GM03348 (cell line): ENCODE measurements around the gene C21orf91.
"Not testable (repeated sequence)": the region's sequence is repeated elsewhere in the genome, so short reads cannot be mapped to it uniquely, and the experiment has no call there.

ENCODE experiments used
- DNase-seq: peaks from one replicate; pipeline ENCODE4 v3.0.0; 2012; ENCODE audit warnings: low spot score

C21orf91 gene

DNA sequence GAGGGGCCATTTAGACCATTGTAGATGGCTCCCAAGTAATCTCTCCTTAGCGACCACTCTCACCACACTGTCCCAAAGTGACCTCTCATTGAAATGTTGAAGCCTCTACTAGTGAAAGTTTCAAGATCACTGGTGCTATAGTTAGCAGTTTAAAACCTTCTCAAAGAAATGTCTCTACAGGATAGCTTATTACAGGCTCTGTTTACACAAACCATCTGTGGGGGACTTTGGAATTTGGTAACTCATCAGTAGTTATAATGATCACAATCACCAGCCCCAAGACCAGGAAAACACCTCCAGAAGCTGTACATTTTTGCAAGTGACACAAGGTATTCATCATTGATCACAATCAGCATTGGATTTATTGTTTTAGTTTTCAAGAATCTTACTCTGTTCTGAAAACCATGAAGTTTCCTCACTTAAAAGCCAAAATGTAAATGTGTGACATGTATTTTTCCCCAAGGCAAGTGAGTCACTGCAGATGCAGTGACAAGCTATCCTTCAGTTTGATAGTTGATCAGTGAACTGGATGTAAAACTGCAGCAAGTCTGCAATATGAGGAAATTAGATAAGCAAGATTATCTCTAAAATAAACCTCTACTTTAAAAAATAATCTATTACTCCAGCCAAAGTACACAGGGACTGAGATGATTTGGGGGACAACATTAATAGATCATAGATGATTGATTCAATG lies 41.9 kb downstream of the C21orf91 start:
- DNase-seq = no peak

DNA sequence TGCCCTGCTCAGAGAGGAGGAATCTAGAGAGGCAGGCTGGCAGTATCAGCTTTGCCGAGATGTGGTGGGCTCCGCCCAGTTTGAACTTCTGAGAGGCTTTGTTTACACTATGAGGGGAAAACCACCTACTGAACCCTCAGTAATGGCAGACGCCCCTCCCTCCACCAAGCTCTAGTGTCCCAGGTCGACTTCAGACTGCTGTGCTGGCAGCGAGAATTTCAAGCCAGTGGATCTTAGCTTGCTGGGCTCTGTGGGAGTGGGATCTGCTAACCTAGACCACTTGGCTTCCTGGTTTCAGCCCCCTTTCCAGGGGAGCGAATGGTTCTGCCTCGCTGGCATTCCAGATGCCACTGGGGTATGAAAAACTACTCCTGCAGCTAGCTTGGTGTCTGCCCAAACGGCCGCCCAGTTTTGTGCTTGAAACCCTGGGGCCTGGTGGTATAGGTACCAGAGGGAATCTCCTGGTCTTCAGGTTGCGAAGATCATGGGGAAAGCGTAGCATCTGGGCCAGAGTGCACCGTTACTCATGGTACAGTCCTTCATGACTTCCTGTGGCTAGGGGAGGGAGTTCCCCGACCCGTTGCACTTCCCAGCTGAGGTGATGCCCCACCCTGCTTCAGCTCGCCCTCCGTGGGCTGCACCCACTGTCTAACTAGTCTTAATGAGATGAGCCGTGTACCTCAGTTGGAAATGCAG lies 43.6 kb downstream of the C21orf91 start:
- DNase-seq = no peak

DNA sequence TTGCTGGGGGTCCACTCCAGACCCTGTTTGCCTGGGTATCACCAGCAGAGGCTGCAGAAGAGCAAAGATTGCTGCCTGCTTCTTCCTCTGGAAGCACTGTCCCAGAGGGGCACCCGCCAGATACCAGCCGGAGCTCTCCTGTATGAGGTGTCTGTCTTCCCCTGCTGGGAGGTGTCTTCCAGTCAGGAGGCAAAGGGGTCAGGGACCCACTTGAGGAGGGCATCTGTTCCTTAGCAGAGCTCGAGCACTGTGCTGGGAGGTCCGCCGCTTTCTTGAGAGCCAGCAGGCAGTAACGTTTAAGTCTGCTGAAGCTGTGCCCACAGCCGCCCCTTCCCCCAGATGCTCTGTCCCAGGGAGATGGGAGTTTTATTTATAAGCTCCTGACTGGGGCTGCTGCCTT lies 44.1 kb downstream of the C21orf91 start:
- DNase-seq = not testable (repeated sequence)

DNA sequence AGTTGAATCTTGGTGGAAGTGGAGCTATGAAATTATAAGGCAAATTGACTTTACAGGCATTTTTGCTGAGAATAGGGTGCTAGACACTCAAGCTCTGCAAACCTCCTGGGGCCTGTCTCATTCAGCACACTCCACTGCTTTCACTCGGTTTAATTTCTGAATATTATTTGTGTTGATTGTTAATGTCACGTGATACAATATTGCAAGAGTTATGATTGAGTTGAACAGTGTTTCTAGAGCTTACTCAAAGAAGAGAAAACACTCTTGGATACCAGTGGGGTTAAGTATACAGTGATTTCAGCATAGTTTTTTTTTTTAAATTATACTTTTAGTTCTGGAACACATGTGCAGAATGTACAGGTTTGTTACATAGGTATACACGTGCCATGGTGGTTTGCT lies 49.7 kb downstream of the C21orf91 start:
- no peak for DNase-seq

DNA sequence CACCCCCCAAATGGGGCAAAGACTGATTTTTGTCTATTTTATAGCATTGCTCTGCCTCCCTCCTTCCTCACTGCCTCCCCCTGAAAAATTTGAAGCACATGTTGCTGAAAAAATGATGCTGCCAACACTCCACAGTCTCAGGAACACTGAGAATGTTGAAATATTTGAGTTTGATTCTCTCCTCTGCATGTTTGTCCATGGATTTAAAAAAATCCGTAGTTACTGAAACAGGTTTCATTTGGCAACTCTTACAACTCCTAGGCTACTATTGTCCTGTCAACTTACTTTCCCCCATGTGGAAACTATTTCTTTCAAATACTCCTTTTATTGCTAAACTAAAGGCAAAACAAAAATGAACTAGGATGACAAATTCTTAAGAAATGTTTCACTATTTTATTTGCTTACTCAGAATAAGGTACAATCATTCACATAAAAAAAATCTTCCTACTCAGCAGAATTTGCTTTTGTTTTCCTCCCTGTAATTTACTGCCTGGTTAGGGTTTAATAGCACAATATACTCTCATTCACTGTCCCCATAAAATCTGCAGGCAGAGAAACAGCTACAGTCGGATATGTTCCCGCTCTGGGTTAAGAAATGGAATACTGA lies 50.2 kb downstream of the C21orf91 start:
- no peak for DNase-seq

DNA sequence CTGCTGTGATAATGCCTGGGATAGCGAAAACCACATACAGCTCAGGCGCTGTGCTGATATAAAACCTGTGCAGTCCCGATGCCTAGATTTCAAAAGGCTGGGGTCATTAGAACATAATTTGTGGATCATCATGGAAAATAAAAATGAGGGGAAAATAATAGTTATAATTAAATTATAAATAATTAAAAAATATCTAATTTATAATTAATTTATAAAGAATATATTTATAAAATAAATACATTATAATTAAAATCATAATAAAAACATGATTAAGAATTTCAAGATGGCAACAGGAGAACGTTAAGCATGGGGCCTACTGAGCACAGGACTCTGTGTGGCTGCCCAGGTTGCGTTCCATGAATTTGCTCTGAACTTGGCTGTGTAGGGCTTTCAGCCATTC lies 53.9 kb downstream of the C21orf91 start:
- DNase-seq = no peak

DNA sequence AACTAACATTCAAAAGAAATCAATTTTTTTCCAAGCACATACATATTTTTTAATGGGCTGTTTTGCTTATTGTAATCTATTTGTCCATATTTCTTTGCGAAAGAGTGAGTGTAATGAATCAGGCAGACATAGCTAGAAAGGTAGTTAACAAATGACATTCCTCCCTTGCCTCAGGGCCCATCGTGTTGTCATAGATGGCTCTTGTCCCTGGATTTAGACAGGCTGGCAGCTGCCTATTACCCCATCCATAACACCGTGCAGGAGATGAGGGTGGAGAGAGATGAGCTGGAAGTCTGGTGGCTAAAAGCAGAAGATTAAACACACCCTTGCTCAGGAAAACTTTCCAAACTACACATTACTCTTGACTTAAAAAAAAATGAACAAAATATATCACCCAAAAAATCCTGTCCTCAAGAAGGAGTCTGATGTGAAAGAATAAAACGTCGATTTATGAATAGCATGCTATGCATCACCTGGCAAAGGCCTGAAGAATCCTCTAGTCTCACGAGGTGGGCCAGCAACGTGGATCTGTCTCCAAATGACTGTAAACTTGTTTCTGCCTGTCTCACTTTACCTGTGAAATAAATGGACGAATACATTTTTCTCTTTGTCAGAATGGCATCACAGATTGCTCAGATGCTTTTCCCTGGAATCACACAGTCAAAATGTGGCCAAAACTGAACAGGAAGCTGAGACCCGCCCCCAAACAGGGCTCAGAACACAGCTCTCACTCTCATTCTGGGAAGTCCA lies 55.7 kb downstream of the C21orf91 start:
- DNase-seq = no peak

DNA sequence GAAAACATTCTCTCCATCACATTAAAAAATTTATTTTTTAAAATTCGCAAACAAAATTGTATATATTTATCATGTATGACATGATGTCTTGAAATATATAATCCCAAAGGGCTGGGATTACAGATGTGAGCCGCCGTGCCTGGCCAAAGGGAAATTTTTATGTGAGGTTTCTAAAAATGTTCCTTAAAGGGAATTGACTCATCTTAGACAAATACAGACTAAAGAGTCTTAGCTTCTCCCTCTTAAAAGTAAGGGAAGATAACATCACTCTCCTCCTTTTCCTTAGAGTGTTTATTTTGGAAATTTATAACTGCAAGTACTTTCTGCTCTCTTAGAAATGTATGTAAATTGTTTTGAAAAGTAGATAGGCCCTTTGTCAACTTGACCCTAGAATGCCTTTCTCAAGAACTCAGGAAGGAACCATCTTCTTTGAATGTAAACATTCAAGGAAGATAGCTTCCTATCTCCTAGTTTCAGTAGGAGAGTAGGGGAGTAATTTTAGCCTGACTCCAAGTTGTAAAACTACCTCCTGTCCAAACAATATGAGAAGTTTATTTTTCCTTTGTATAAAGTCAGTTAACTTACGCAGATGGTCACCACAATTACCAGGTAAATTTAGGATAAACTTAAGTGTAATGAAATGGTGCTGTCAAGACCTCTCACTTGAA lies 59.5 kb downstream of the C21orf91 start:
- DNase-seq = no peak

DNA sequence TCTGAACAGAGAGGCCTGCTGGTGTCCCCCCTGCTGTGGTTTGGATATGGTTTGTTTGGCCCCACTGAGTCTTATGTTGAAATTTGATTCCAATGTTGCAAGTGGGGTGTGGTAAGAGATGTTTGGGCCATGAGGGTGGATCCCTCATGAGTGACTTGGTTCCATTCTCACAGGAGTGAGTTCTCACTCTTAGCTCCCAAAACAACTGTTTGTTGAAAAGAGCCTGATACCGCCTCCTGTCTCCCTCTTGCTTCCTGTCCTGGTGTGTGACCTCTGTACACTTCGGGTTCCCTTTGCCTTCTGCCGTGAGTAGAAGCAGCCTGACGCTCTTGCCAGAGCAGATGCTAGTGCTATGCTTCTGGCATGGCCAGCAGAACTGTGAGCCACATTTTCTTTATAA lies 60.5 kb downstream of the C21orf91 start:
- no peak for DNase-seq

DNA sequence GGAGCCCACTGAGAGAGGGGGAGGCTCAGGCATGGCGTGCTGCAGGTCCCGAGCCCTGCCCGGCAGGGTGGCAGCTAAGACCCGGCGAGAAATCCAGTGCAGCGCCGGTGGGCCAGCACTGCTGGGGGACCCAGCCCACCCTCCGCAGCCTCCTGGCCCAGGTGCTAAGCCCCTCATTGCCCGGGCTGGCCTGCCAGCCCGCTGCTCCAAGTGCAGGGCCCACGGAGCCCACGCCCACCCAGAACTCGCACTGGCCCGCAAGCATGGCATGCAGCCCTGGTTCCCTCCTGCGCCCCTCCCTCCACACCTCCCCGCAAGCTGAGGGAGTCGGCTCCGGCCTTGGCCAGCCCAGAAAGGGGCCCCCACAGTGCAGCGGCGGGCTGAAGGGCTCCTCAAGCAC lies 61.5 kb downstream of the C21orf91 start:
- DNase-seq = no peak

DNA sequence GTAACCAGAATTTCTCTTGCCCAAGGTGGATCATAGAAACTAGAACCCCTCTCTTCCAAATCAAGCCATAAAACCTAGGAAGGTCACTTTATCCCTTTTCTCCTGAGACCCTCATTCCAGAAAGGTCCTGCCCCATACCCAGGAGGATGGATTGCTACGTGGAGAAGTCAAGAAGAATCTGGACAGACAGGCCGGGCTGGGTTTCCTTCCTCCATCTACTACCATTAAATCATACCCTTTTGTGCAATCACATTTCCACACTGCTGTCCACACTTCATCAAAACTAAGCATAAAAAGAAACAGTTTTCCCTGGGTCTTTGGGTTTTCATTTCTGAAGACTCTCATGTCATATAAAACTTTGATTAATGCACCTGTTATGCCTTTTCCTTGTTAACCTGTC lies 65.4 kb downstream of the C21orf91 start:
- DNase-seq = no peak

DNA sequence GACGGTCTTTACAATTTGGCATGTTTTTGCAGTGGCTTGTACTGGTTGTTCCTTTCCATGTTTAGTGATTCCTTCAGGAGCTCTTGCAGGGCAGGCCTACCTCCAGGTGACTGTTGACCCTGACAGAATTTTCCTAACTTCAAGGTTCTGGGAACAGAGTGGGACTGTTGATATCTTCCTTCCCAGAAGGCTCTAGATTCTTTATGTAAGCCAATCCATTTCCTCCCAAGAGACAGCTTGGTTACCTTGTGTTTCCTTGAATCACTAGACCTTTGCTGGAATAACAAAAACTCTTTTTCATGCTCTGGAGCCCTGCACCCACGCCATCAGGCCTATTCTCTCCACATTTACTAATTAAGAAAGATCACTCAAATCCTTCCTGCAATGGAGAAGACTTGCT lies 67.0 kb downstream of the C21orf91 start:
- no peak for DNase-seq

DNA sequence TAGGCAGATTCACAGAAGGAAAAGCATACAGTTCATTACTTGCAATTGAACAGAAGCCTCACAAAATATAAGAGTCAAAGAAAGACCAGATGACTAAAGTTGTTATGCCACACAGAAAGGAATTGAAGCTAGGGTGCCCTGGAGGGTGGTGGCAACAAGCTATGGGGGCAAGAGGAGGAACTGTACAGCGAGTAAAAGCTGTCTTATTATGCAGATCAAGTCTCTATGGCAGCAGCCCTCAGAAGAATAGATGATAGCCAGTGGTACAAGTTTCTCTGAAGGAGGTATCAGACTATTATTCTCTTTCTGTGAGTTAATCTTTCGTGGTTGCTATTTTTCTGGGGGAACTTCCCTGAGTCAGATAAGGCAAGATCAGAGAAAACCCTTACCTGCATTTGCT lies 72.2 kb downstream of the C21orf91 start:
- no peak for DNase-seq

DNA sequence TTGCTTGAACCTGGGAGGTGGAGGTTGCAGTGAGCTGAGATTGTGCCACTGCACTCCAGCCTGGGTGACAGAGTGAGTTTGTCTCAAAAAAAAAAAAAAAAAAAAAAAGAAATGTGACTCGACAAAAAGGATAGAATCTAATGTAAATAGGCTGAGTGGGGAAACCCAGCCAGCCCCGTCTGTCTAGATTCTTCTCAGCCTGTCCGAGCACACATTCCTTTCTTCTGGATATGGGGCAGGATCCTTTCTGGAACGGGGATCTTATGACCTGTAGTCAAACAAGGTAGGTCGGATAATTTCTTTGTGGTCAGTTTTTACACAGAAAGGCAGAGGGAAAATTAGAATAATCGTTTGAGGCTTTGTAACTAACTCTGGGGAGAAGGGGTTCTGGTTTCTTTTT lies 74.1 kb downstream of the C21orf91 start:
- no peak for DNase-seq

DNA sequence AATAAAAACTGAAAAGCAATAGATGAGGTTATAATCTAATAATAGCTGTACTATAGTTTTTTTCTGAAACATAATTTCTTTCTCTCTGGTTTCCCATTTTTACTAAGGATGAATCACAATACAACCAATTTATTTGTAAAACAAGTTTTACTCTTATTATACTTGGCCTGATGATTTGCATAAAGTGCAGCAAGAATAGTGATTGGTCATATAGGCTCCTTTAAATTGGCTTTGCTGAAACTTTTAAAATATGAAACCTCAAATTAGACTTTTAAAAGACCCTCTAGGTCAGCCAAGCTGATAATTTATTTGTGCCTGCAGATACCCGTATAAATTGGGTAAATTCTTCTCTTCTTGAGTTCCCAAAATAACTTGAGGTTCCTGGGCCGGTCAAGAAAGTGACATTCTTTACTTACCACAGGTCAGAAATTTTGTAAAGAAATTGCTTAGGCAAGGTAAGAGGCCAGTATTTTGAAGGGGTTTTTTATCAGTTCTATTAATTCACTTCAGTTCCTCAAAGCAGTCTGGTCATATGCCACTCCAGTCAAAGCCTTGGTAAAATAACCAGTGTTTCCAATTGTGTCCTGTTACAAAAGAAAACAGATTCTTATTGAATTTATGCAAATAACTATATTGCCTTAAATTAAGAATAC lies 76.1 kb downstream of the C21orf91 start:
- no peak for DNase-seq

DNA sequence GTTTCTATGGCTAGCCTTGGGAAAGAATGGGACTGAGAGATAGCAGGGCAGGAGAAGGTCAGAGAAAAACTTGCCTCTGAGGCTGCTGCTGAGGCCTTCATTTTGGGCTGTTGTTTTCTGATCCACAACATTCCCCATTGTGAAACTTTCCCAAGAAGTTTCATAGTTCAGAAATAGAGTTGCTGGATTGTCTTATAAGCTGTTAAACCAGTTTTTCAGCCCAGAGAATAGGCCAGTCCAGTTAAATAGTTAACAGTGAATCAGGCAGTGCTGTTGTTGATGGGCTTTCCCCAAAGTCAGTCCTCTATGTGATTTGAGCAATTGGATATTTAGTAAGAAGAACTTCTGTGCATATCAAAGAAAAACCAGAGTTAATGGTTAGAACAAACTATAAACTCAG lies 77.0 kb downstream of the C21orf91 start:
- DNase-seq = no peak
